Ovary (tissue), 9 donors: ENCODE results near the gene CD151. TPM values are rescaled to one million over a fixed set of nuclear protein-coding genes. Genes with fewer than 3 reads are reported as not detected.
A peak's percentile ranks its signal among the peaks of the same experiment; 100 is the strongest.

Experiments used
- DNase-seq, 5 donors: peaks; one replicate each; pipeline ENCODE4 v3.0.0-alpha.2; 2019 to 2020
- H3K27ac ChIP-seq, 2 donors: fragments of 200-600 bp; one replicate each; pipeline versions ENCODE4 v1.5.1 to v1.8.0; 2019 to 2022
- H3K27me3 ChIP-seq: fragments of 200-600 bp; one replicate; pipeline ENCODE4 v1.8.0; 2022
- H3K36me3 ChIP-seq: fragments of 200-600 bp; sonication (generic); one replicate; pipeline ENCODE4 v1.5.1; 2019
- H3K4me1 ChIP-seq: one replicate; pipeline ENCODE4 v1.8.1; 2013; ENCODE audit warnings: mild to moderate bottlenecking, moderate library complexity; ENCODE audit not compliant: insufficient read depth
- H3K4me3 ChIP-seq: fragments of 200-600 bp; sonication (generic); one replicate; pipeline ENCODE4 v1.5.1; 2017
- H3K9me3 ChIP-seq, 2 donors: fragments of 200-600 bp in 1 of 2; sonication (generic) in 1 of 2; one replicate each; pipeline versions ENCODE4 v1.5.1 to v1.8.1; 2013 to 2019; ENCODE audit warnings: mild to moderate bottlenecking in 1 of 2, moderate library complexity in 1 of 2
- CTCF ChIP-seq, 3 donors: fragments of 450-650 bp in 2 of 3; fragments of 200-600 bp in 1 of 3; IDR thresholded peaks; one replicate each; pipeline versions ENCODE4 v1.5.1 to v1.8.0; 2016 to 2022; ENCODE audit warnings: antibody characterized with exemption in 3 of 3, mild to moderate bottlenecking in 1 of 3
- EP300 ChIP-seq: sonication (generic); formaldehyde crosslinking; IDR thresholded peaks from one replicate; pipeline ENCODE4 v1.6.1; 2017; ENCODE audit warnings: antibody characterized with exemption
- POLR2A ChIP-seq: fragments of 450-650 bp; IDR thresholded peaks from one replicate; pipeline ENCODE4 v1.6.1; 2017; ENCODE audit warnings: antibody characterized with exemption, mild to moderate bottlenecking, moderate library complexity
- WGBS, 3 donors: extraction: QIAGEN DNeasy Blood & Tissue Kit in 1 of 3; methylation state at CpG; one replicate each; pipeline versions ENCODE4 v1.1.5 to v1.1.7; 2013 to 2017; 5-methylcytosine and 5-hydroxymethylcytosine counted together
- intact Hi-C, 4 donors: fragments of 100-400 bp; cut with DNase I; formaldehyde crosslinking; loops; one replicate each; pipeline versions ENCODE4 v1.11.0 to v1.15.1; 2022 to 2023
- polyA plus RNA-seq, 2 donors: library from polyadenylated mRNA; stranded (reverse); fragments of 200-250 nt in 1 of 2; fragments of 350-450 nt in 1 of 2; fragmentation: Illumina TruSeq in 1 of 2; extraction: RNeasy Lipid Tissue Mini Kit (QIAGEN cat#74804) in 1 of 2; gene quantifications; one replicate each; pipeline ENCODE4 v1.2.3, GENCODE V29; 2013 to 2014
- total RNA-seq, 7 donors: library from RNA; depleted of rRNA in 2 of 7; stranded (reverse); fragments of >200 nt in 2 of 7; fragmentation: NEBNext Ultra II Directional in 3 of 7; extraction: Animal tissue kit (Norgen Biotek cat#: 25700) in 3 of 7; gene quantifications; one replicate each; pipeline versions ENCODE4 v1.1.0 to v1.2.4, GENCODE V29; 2016 to 2023
- donor health status: DM: no; HTN: no; CAD: no; lungs with moderate emphysema.
- donor health status: DM: no; HTN: no; CAD: no.
- donor health status: Bipolar disorder and iron deficiency.
- donor health status: DM: yes; HTN: yes; CAD: no.
- donor health status: DM: no; HTN: no; CAD: no.
- donor health status: DM: yes; HTN: yes; CAD: no.

Gene CD151
- total and polyA plus RNA-seq, 9 donors, result 32.9 to 243 (median 168) TPM

GRCh38 chr11:833114-833791 lies 501 bp downstream of the CD151 start:
- no peaks in the 10 kb centered on the region for H3K27me3 ChIP-seq
- peak overlapping the region; percentile 51 for H3K4me3 ChIP-seq
- intact Hi-C loops, result no loop called here
- DNase-seq, result peak in 1 of 5 donors; percentile 75
- 1% methylated on average over 27 to 55 of the region's 55 CpGs for WGBS, 3 donors
- H3K9me3 ChIP-seq, result no peaks in the 10 kb centered on the region
- H3K4me1 ChIP-seq, result peaks cover 21% of the 10 kb centered on the region
- TF ChIP-seq POLR2A (no peak), EP300 (no peak)
- peak overlapping the region; percentile 52 to 65 for H3K27ac ChIP-seq
- H3K36me3 ChIP-seq, result no peaks in the 10 kb centered on the region

GRCh38 chr11:833849-834311 lies 1.1 kb downstream of the CD151 start:
- peaks cover 21% of the 10 kb centered on the region for H3K4me1 ChIP-seq
- WGBS, 3 donors, result 41 to 44% (median 41%) methylated on average over 8 to 9 of the region's 9 CpGs

DNA sequence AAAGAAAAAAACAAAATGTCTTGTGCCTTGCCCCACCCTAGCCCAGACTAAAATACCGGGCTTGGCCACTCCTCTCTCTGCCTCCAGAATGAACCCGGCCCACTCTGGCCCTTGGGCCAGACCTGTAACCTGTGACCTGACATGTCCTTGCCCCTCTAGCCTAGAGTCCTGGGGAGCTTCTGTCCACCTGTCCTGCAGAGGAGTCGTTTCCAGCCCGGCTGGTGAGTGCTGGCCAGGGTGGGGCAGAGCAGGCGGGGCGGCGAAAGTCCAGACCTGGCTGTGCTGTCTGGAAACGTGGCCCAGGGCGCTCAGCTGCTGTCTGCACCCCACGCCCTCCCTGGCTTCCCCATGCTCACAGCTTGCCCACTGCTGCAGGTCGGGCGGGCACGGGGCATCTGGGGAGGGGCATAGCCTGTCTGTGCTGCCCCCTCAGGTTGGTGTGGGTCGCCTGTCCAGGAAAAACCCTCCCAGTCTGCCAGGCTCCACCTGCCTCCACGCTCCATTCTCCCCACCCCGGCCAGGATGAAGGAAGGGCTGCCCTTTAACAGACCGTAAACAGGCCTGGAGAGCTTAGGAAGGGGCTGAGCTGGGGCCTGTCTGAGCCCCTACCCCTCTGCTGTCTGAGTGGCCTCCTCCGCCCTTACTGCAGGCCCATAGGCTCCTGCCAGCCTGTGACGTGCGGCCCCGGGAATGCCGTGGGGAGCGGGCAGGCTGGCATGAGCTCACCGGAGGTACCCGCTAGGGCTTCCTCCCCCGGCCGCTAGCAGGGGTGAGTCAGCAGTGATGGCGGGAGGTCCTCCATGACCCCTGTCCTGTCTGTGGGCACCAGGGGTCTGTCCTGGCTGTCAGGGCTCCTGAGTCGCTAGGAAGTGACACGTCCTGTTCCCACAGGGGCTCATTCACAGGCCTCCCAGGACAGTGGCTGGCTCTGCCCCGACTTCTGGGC lies 1.9 kb downstream of the CD151 start:
- H3K36me3 ChIP-seq, result no peaks in the 10 kb centered on the region
- peaks cover 21% of the 10 kb centered on the region for H3K4me1 ChIP-seq
- no peaks in the 10 kb centered on the region for H3K27me3 ChIP-seq
- no peaks in the 10 kb centered on the region for H3K9me3 ChIP-seq
- 42 to 51% (median 51%) methylated on average over 31 of the region's 31 CpGs for WGBS, 3 donors
- DNase-seq, result peak in 1 of 5 donors; percentile 60
- peak overlapping the region; percentile 52 for H3K27ac ChIP-seq
- intact Hi-C loops, result no loop called here
- H3K4me3 ChIP-seq, result peak overlapping the region; percentile 13
- TF ChIP-seq CTCF (IDR thresholded peaks at IDR 0.05) (no peak), EP300 (no peak), POLR2A (no peak)

More at GRCh38 chr11:833849-834311, 1.1 kb downstream of the CD151 start:
- Histone ChIP-seq H3K27ac (peak overlapping the region in 1 of 2 donors; percentile 52), H3K9me3 (no peaks in the 10 kb centered on the region), H3K36me3 (no peaks in the 10 kb centered on the region), H3K27me3 (no peaks in the 10 kb centered on the region), H3K4me3 (peak overlapping the region; percentile 51)
- intact Hi-C loops, result no loop called here
- TF ChIP-seq EP300, result no peak
- TF ChIP-seq POLR2A, result no peak
- TF ChIP-seq CTCF (IDR thresholded peaks at IDR 0.05), result no peak
- DNase-seq, result no peak

DNA sequence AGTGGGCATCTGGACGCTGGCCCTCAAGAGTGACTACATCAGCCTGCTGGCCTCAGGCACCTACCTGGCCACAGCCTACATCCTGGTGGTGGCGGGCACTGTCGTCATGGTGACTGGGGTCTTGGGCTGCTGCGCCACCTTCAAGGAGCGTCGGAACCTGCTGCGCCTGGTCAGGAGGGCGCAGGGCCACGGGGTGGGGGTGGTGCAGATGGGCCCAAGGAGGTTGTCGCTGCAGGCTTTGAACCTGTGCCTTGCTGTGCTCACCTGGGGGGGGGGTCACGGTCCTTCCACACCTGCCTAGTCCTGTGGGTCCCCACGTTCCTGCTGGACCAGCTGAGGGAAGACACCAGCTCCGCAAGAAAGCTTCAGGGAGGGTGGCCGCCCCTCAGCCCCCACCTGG lies 3.5 kb downstream of the CD151 start:
- TF ChIP-seq EP300 (no peak), POLR2A (no peak), CTCF (IDR thresholded peaks at IDR 0.05) (no peak)
- Histone ChIP-seq H3K27ac (no peak overlapping the region), H3K9me3 (no peaks in the 10 kb centered on the region), H3K4me1 (peaks cover 21% of the 10 kb centered on the region), H3K36me3 (no peaks in the 10 kb centered on the region), H3K4me3 (no peak overlapping the region), H3K27me3 (no peaks in the 10 kb centered on the region)
- DNase-seq, result no peak
- intact Hi-C loops, result no loop called here
- WGBS, 3 donors, result 88 to 93% (median 89%) methylated on average over 5 to 14 of the region's 14 CpGs
